HEK293 (cell line): Measurements from ENCODE around the gene DND1.
A peak's percentile ranks its signal among the peaks of the same experiment; 100 is the strongest.

ENCODE experiments used
- CTCF ChIA-PET: fragments of 350-600 bp; formaldehyde crosslinking; extraction: SDS; loops from one replicate; lab custom pipeline; 2021; ENCODE audit warnings: antibody characterized with exemption; lab: Yijun Ruan, JAX
- POLR2A ChIA-PET: fragments of 300-600 bp; formaldehyde crosslinking; extraction: SDS; loops from one replicate; lab custom pipeline; 2020; ENCODE audit warnings: antibody characterized with exemption, inconsistent platforms; lab: Yijun Ruan, JAX
- H3K27ac ChIP-seq: fragments of 200-500 bp; sonication (Bioruptor generic); 2 replicates; pipeline ENCODE4 v1.5.1; 2014; ENCODE audit warnings: low read depth, low read length, control low read depth, inconsistent platforms; ENCODE audit errors: extremely low read depth
- H3K36me3 ChIP-seq, 2 experiments: fragments of 200-500 bp in 1 of 2; sonication (Bioruptor generic) in 1 of 2; 1 replicate in 1 of 2; 2 replicates in 1 of 2; pipeline ENCODE4 v1.5.1; 2014 to 2017; ENCODE audit warnings: inconsistent platforms in 2 of 2, low read length in 2 of 2; ENCODE audit not compliant: control insufficient read depth in 2 of 2, insufficient read depth in 1 of 2
- H3K4me1 ChIP-seq: fragments of 200-500 bp; sonication (Bioruptor generic); 2 replicates; pipeline ENCODE4 v1.5.1; 2014; ENCODE audit warnings: mild to moderate bottlenecking, low read length, inconsistent platforms; ENCODE audit not compliant: control insufficient read depth, insufficient read depth
- H3K4me3 ChIP-seq: 2 replicates; pipeline ENCODE4 v1.5.1; 2011; ENCODE audit warnings: low read depth, mild to moderate bottlenecking, control low read depth, low read length, moderate library complexity
- H3K9me3 ChIP-seq: fragments of 200-500 bp; sonication (Bioruptor generic); 2 replicates; pipeline ENCODE4 v1.5.1; 2014; ENCODE audit warnings: low read depth, low read length, inconsistent platforms; ENCODE audit not compliant: control insufficient read depth, insufficient read depth
- BCL11A ChIP-seq: fragments of 450-650 bp; formaldehyde crosslinking; IDR thresholded peaks from 2 replicates; pipeline ENCODE4 v1.5.1; 2016; ENCODE audit warnings: low read depth, missing biosample characterization, missing genetic modification characterization
- GLI4 ChIP-seq: fragments of 450-650 bp; formaldehyde crosslinking; IDR thresholded peaks from 2 replicates; pipeline ENCODE4 v1.5.1; 2016; ENCODE audit warnings: missing biosample characterization, missing genetic modification characterization
- GLIS1 ChIP-seq: fragments of 450-650 bp; formaldehyde crosslinking; IDR thresholded peaks from 2 replicates; pipeline ENCODE4 v1.5.1; 2016; ENCODE audit warnings: missing biosample characterization, missing genetic modification characterization
- KLF16 ChIP-seq: fragments of 450-650 bp; formaldehyde crosslinking; IDR thresholded peaks from 2 replicates; pipeline ENCODE4 v1.5.1; 2017; ENCODE audit warnings: missing biosample characterization, missing genetic modification characterization
- MEIS1 ChIP-seq: sonication (generic); formaldehyde crosslinking; IDR thresholded peaks from 2 replicates; pipeline ENCODE4 v1.8.1; 2022; ENCODE audit warnings: missing genetic modification reagents, mild to moderate bottlenecking, borderline replicate concordance
- RBAK ChIP-seq: fragments of 450-650 bp; formaldehyde crosslinking; IDR thresholded peaks from 2 replicates; pipeline ENCODE4 v1.5.1; 2016; ENCODE audit warnings: missing biosample characterization, missing genetic modification characterization
- REPIN1 ChIP-seq: fragments of 450-650 bp; formaldehyde crosslinking; IDR thresholded peaks from 2 replicates; pipeline ENCODE4 v1.5.1; 2017; ENCODE audit warnings: missing biosample characterization, missing genetic modification characterization, low read depth
- REST ChIP-seq: fragments of 450-650 bp; formaldehyde crosslinking; IDR thresholded peaks from 2 replicates; pipeline ENCODE4 v1.5.1; 2016; ENCODE audit warnings: missing biosample characterization, missing genetic modification characterization
- SALL2 ChIP-seq: fragments of 450-650 bp; formaldehyde crosslinking; IDR thresholded peaks from 2 replicates; pipeline ENCODE4 v1.5.0; 2017; ENCODE audit warnings: missing biosample characterization, mild to moderate bottlenecking, missing genetic modification characterization, borderline replicate concordance
- TCF7L2 ChIP-seq: IDR thresholded peaks from 2 replicates; pipeline ENCODE4 v1.6.1; 2011; ENCODE audit warnings: low read depth, mild to moderate bottlenecking, inconsistent platforms, low read length, moderate library complexity, borderline replicate concordance
- ZBTB20 ChIP-seq: fragments of 450-650 bp; formaldehyde crosslinking; IDR thresholded peaks from 2 replicates; pipeline ENCODE4 v1.5.1; 2016; ENCODE audit warnings: missing biosample characterization, missing genetic modification characterization
- ZBTB48 ChIP-seq: fragments of 450-650 bp; formaldehyde crosslinking; IDR thresholded peaks from 2 replicates; pipeline ENCODE4 v1.5.1; 2016; ENCODE audit warnings: missing biosample characterization, missing genetic modification characterization
- ZNF114 ChIP-seq: fragments of 450-650 bp; formaldehyde crosslinking; IDR thresholded peaks from 2 replicates; pipeline ENCODE4 v1.5.0; 2017; ENCODE audit warnings: missing biosample characterization, missing genetic modification characterization
- ZNF155 ChIP-seq: fragments of 450-650 bp; formaldehyde crosslinking; IDR thresholded peaks from 2 replicates; pipeline ENCODE4 v1.5.1; 2016; ENCODE audit warnings: missing biosample characterization, missing genetic modification characterization
- ZNF16 ChIP-seq: fragments of 450-650 bp; formaldehyde crosslinking; IDR thresholded peaks from 2 replicates; pipeline ENCODE4 v1.5.1; 2016; ENCODE audit warnings: low read depth, missing biosample characterization, missing genetic modification characterization
- ZNF175 ChIP-seq: fragments of 450-650 bp; formaldehyde crosslinking; IDR thresholded peaks from 2 replicates; pipeline ENCODE4 v1.5.1; 2016; ENCODE audit warnings: missing biosample characterization, missing genetic modification characterization
- ZNF488 ChIP-seq: fragments of 450-650 bp; formaldehyde crosslinking; IDR thresholded peaks from 2 replicates; pipeline ENCODE4 v1.5.1; 2016; ENCODE audit warnings: missing biosample characterization, missing genetic modification characterization
- ZNF501 ChIP-seq: fragments of 450-650 bp; formaldehyde crosslinking; IDR thresholded peaks from 2 replicates; pipeline ENCODE4 v1.5.1; 2016; ENCODE audit warnings: missing biosample characterization, missing genetic modification characterization
- ZNF561 ChIP-seq: fragments of 450-650 bp; IDR thresholded peaks from 2 replicates; pipeline ENCODE4 v1.5.1; 2018; ENCODE audit warnings: missing biosample characterization, missing genetic modification characterization, borderline replicate concordance
- ZNF830 ChIP-seq: fragments of 450-650 bp; IDR thresholded peaks from 2 replicates; pipeline ENCODE4 v1.5.0; 2018; ENCODE audit warnings: missing biosample characterization, missing genetic modification characterization, low read depth, mild to moderate bottlenecking, moderate library complexity
- ZNF843 ChIP-seq: fragments of 450-650 bp; formaldehyde crosslinking; IDR thresholded peaks from 2 replicates; pipeline ENCODE4 v1.5.1; 2016; ENCODE audit warnings: missing biosample characterization, missing genetic modification characterization
- TF ChIP-seq, protein P1 (sequence below): fragments of 450-650 bp; formaldehyde crosslinking; IDR thresholded peaks from 2 replicates; pipeline ENCODE4 v1.5.1; 2016; ENCODE audit warnings: missing biosample characterization, missing genetic modification characterization

The DND1 gene

DNA sequence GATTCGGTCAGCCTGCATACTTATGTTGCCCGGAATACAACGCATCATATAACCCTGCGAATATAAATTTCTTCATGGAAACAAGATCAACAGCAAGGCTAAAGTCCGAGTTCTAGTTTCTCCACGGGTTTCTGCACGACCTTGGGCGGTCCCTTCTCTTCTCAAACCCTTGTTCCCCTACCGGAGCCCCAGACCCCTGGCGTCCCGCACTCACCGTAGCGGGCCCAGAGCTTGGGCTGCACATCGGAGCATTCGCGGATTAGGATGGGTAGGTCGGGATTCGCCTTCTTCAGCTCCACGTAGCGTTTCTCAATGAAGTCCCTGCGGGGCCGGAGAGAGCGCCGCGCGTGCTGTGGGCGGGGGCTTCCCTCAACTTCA is 26.3 kb downstream of the DND1 start:
- POLR2A ChIA-PET = interaction anchor here (0.6 to 2.6 kb wide), 43 partner anchors 8 to 406 kb away, joined by 3 to 40 read pairs (median 6); partner anchors contain the start of genes ANKHD1, APBB3, DND1 and HARS1

GRCh38 chr5:140642718-140643117 is 30.7 kb downstream of the DND1 start:
- peaks cover 2% of the 10 kb centered on the region; the same call in 1 of the 2 replicates for H3K4me1 ChIP-seq
- peaks cover 7 to 60% of the 10 kb centered on the region in 2 experiments; a peak in 2 of 3 replicates for H3K36me3 ChIP-seq
- ChIA-PET CTCF (interaction anchor here (0.8 kb wide), 1 partner anchor 43 kb away, joined by 3 read pairs; no protein-coding TSS in a partner anchor), POLR2A (interaction anchor here (0.6 to 1.4 kb wide), 5 partner anchors 15 to 117 kb away, joined by 3 to 7 read pairs (median 5); partner anchors contain the start of genes HARS1, HARS2, SRA1 and ZMAT2)
- no peaks in the 10 kb centered on the region for H3K9me3 ChIP-seq
- H3K4me3 ChIP-seq = no peak overlapping the region
- no peak overlapping the region for H3K27ac ChIP-seq
- TF ChIP-seq ZNF488 (no peak), ZNF114 (tag by site-specific recombination) (no peak), TCF7L2 (no peak), ZNF155 (tag by site-specific recombination) (no peak), RBAK (tag by site-specific recombination) (no peak), ZNF16 (no peak), REPIN1 (tag by site-specific recombination) (no peak), ZBTB48 (no peak), MEIS1 (CRISPR knock-in tag) (no peak), ZNF175 (tag by site-specific recombination) (no peak), GLIS1 (tag by site-specific recombination) (no peak), BCL11A (no peak)
- TF ChIP-seq, protein P1, sequence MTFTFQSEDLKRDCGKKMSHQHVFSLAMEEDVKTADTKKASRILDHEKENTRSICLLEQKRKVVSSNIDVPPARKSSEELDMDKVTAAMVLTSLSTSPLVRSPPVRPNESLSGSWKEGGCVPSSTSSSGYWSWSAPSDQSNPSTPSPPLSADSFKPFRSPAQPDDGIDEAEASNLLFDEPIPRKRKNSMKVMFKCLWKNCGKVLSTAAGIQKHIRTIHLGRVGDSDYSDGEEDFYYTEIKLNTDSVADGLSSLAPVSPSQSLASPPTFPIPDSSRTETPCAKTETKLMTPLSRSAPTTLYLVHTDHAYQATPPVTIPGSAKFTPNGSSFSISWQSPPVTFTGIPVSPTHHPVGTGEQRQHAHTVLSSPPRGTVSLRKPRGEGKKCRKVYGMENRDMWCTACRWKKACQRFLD = no peak
- TF ChIP-seq, all 188 proteins: peak for 0

More for the DNA sequence above, 26.3 kb downstream of the DND1 start:
- 0 out of 2 replicates have a peak, but pooled peaks have one; percentile 17 for TF ChIP-seq ZNF843 (tag by site-specific recombination)
- TF ChIP-seq ZNF830 (tag by site-specific recombination) = no peak
- 0 out of 2 replicates have a peak, but pooled peaks have one; percentile 22 for TF ChIP-seq ZNF561 (tag by site-specific recombination)
- TF ChIP-seq GLI4 (tag by site-specific recombination) = no peak
- TF ChIP-seq KLF16 = 0 out of 2 replicates have a peak, but pooled peaks have one; percentile 18
- 0 out of 2 replicates have a peak, but pooled peaks have one; percentile 14 for TF ChIP-seq REST (tag by site-specific recombination)
- 0 out of 2 replicates have a peak, but pooled peaks have one; percentile 81 for TF ChIP-seq BCL11A
- TF ChIP-seq ZBTB20 (tag by site-specific recombination) = peak; percentile 9; the same call in 1 of the 2 replicates
- TF ChIP-seq SALL2 (tag by site-specific recombination) = no peak
- TF ChIP-seq ZBTB48 = peak; percentile 80
- TF ChIP-seq ZNF501 (tag by site-specific recombination) = 0 out of 2 replicates have a peak, but pooled peaks have one; percentile 23
- no peaks in the 10 kb centered on the region for H3K9me3 ChIP-seq
- H3K36me3 ChIP-seq = peaks cover 40 to 74% of the 10 kb centered on the region in 2 experiments
- H3K4me3 ChIP-seq = peak overlapping the region; percentile 80
- peaks cover 2% of the 10 kb centered on the region; the same call in 1 of the 2 replicates for H3K4me1 ChIP-seq
- peak overlapping the region; percentile 60; the same call in 1 of the 2 replicates for H3K27ac ChIP-seq
- CTCF ChIA-PET = interaction anchor here (0.6 to 1.9 kb wide), 7 partner anchors 8 to 537 kb away, joined by 3 to 10 read pairs (median 3); no protein-coding TSS in a partner anchor
